ENCODE measurements around the gene MRM2. TPM values are rescaled to one million over a fixed set of nuclear protein-coding genes. Genes with fewer than 3 reads are reported as not detected.

MRM2 gene
- total and polyA plus RNA-seq, 10 of the 15 experiments (the other 5 are each of a cell fraction or from before 2014, with no cell fraction given), result 43.2 to 128 (median 71.4) TPM

- no peak for TF ChIP-seq JUNB (IDR thresholded peaks at IDR 0.05)
These were observed 51.5 kb downstream of the MRM2 start (continued) for GRCh38 chr7:2190531-2190930.

- no TSS peak for BruUV-seq (replicated peaks)
- ChIA-PET SMC1A (ENCODE audit: uncharacterized antibody, unreplicated experiment) (interaction anchor here (1.5 kb wide), 1 partner anchor 20 kb away, joined by 4 read pairs; no protein-coding TSS in a partner anchor), POLR2A (interaction anchor here (1.2 kb wide), 1 partner anchor 9 kb away, joined by 3 read pairs; no protein-coding TSS in a partner anchor), RAD21 (ENCODE audit: unreplicated experiment) (interaction anchor here (0.6 kb wide), 1 partner anchor 9 kb away, joined by 4 read pairs; no protein-coding TSS in a partner anchor), CTCF (interaction anchor here (0.9 to 1.6 kb wide), 3 partner anchors 9 to 87 kb away, joined by 3 to 6 read pairs (median 3); no protein-coding TSS in a partner anchor)
- no peak overlapping the region for H3K4me3 ChIP-seq
- no peak overlapping the region for H3K4me2 ChIP-seq (ENCODE audit: control insufficient read depth, insufficient read depth)
- peaks cover 3% of the 10 kb centered on the region; the same call in 2 of the 3 replicates for H3K9me3 ChIP-seq (replicated peaks; ENCODE audit: control insufficient read depth, insufficient read depth, low read length)
- peaks cover 8% of the 10 kb centered on the region for H3K4me1 ChIP-seq (ENCODE audit: control insufficient read depth, insufficient read depth, low read length)
- H2AFZ ChIP-seq (ENCODE audit: control insufficient read depth, low read depth, low read length), result no peak overlapping the region
- intact Hi-C loops (cut with micrococcal nuclease; ENCODE audit: unreplicated experiment), result no loop called here
- ATAC-seq (no peak), FAIRE-seq (no peak), DNase-seq (ENCODE audit: low read depth, low spot score) (no peak)
- peaks cover 0 to 3% of the 10 kb centered on the region in 2 experiments; a peak in 3 of 4 replicates for H3K36me3 ChIP-seq (ENCODE audit: control insufficient read depth in 2 of 2, insufficient read depth in 2 of 2, low read length in 1 of 2)
- in situ Hi-C loops (cut with MboI), result no loop called here
- no peaks in the 10 kb centered on the region for H3K27me3 ChIP-seq (replicated peaks in 1 of 2; ENCODE audit: control insufficient read depth in 2 of 2, insufficient read depth in 2 of 2, low read length in 1 of 2)
- no peak overlapping the region for H3K27ac ChIP-seq (ENCODE audit: control insufficient read depth, insufficient read depth)
- 96% methylated on average over 4 of the region's 4 CpGs for WGBS (ENCODE audit: insufficient coverage, insufficient replicate concordance, low lambda C conversion rate, missing lambda C conversion rate)
- H3K79me2 ChIP-seq (ENCODE audit: control insufficient read depth, insufficient read depth, low read length), result no peaks in the 10 kb centered on the region
- no peaks in the 10 kb centered on the region for H4K20me1 ChIP-seq (ENCODE audit: control insufficient read depth, insufficient read depth)
- no peak overlapping the region for H3K9ac ChIP-seq (ENCODE audit: control insufficient read depth, insufficient read depth, low read length)
- TF ChIP-seq MTA2 (IDR thresholded peaks at IDR 0.05; ENCODE audit: low read depth), result no peak
- no peak for TF ChIP-seq RBBP5 (conservative IDR thresholded peaks at IDR 0.05)
- no peak for TF ChIP-seq RAD51 (IDR thresholded peaks at IDR 0.05)
- TF ChIP-seq CEBPB (IDR thresholded peaks at IDR 0.05; ENCODE audit: borderline replicate concordance in 1 of 2, low read depth in 2 of 2, low read length in 2 of 2), result no peak
- TF ChIP-seq BACH1 (IDR thresholded peaks at IDR 0.05; ENCODE audit: borderline replicate concordance), result no peak
- no peak for TF ChIP-seq ZNF687 (IDR thresholded peaks at IDR 0.05)
- no peak for TF ChIP-seq ZBTB40 (IDR thresholded peaks at IDR 0.05; ENCODE audit: borderline replicate concordance)
- TF ChIP-seq ZNF592 (IDR thresholded peaks at IDR 0.05), result no peak
- no peak for TF ChIP-seq BRCA1 (IDR thresholded peaks at IDR 0.05; ENCODE audit: low read depth, low read length)
These were observed 55.8 kb downstream of the MRM2 start for GRCh38 chr7:2186166-2186565.
